ENCODE results near the gene LCLAT1.

The LCLAT1 gene

GRCh38 chr2:30447149-30448045 is at the start of gene LCLAT1:
TSS of gene LCLAT1 (plus strand) at chr2:30447246. CDS start at chr2:30525591, 78,345 bp downstream.
- peak; percentile 66 for DNase-seq (ENCODE audit: low read depth, low spot score)

- DNase-seq (ENCODE audit: low read depth, low spot score), result no peak
These were observed 48.8 kb upstream of the LCLAT1 start for GRCh38 chr2:30398084-30398873.

GRCh38 chr2:30400151-30400954 is 46.7 kb upstream of the LCLAT1 start:
- DNase-seq (ENCODE audit: low read depth, low spot score), result no peak

GRCh38 chr2:30402441-30403182 is 44.4 kb upstream of the LCLAT1 start:
- no peak for DNase-seq (ENCODE audit: low read depth, low spot score)

GRCh38 chr2:30403592-30404312 is 43.3 kb upstream of the LCLAT1 start:
- no peak for DNase-seq (ENCODE audit: low read depth, low spot score)

GRCh38 chr2:30404319-30405259 is 42.5 kb upstream of the LCLAT1 start:
- no peak for DNase-seq (ENCODE audit: low read depth, low spot score)

GRCh38 chr2:30405260-30405605 is 41.8 kb upstream of the LCLAT1 start:
- DNase-seq (ENCODE audit: low read depth, low spot score), result no peak

- DNase-seq (ENCODE audit: low read depth, low spot score), result no peak
These were observed 40.2 kb upstream of the LCLAT1 start for GRCh38 chr2:30406853-30407252.

- no peak for DNase-seq (ENCODE audit: low read depth, low spot score)
These were observed 38.1 kb upstream of the LCLAT1 start for GRCh38 chr2:30408961-30409387.

- DNase-seq (ENCODE audit: low read depth, low spot score), result no peak
These were observed 36.8 kb upstream of the LCLAT1 start for GRCh38 chr2:30410217-30410616.

- no peak for DNase-seq (ENCODE audit: low read depth, low spot score)
These were observed 34.9 kb upstream of the LCLAT1 start for GRCh38 chr2:30412047-30412683.

GRCh38 chr2:30412684-30413570 is 34.1 kb upstream of the LCLAT1 start:
- DNase-seq (ENCODE audit: low read depth, low spot score), result no peak

- no peak for DNase-seq (ENCODE audit: low read depth, low spot score)
These were observed 32.1 kb upstream of the LCLAT1 start for GRCh38 chr2:30414961-30415360.

- no peak for DNase-seq (ENCODE audit: low read depth, low spot score)
These were observed 29.8 kb upstream of the LCLAT1 start for GRCh38 chr2:30417253-30417652.

- no peak for DNase-seq (ENCODE audit: low read depth, low spot score)
These were observed 25.9 kb upstream of the LCLAT1 start for GRCh38 chr2:30421026-30421603.

GRCh38 chr2:30421604-30422443 is 25.2 kb upstream of the LCLAT1 start:
- no peak for DNase-seq (ENCODE audit: low read depth, low spot score)

All from activated CD4-positive, CD25-positive, alpha-beta regulatory T cell treated with anti-CD3 and anti-CD28 coated beads, Interleukin-2, amount 50 U/mL, for 16 hours (primary cell).